Measurements from ENCODE around the gene KRTAP4-2. TPM values are rescaled to one million over a fixed set of nuclear protein-coding genes. Genes with fewer than 3 reads are reported as not detected.
"Not testable (repeated sequence)": the region's sequence is repeated elsewhere in the genome, so short reads cannot be mapped to it uniquely, and the experiment has no call there.

The KRTAP4-2 gene
- not detected for total RNA-seq

DNA sequence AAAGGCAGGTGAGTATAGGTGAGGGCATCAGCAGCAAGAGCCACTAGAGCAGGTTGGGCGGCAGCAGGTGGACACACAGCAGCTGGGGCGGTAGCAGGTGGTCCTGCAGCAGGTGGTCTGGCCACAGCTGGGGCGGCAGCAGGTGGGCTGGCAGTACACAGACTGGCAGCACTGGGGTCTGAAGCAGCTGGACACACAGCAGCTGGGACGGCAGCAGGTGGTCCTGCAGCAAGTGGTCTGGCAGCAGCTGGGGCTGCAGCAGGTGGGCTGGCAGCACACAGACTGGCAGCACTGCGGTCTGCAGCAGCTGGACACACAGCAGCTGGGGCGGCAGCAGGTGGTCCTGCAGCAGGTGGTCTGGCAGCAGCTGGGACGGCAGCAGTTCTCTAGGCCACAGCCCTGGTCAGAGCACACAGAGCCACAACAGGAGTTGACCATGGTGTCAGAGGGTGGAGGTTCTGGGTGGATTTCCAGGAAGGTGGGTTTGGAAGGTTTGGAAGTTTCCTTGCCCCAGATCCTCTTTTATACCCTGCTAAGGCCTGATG, at the start of gene KRTAP4-2:
Gene KRTAP4-2, minus strand, starts transcription at position 495 of the 545 bp plus-strand sequence. Its CDS starts 57 bp downstream, at position 438.
- DNase-seq (ENCODE audit: low spot score) = no peak

- not testable (repeated sequence) for DNase-seq (ENCODE audit: low spot score)
Measured at GRCh38 chr17:41226598-41227095, 48.6 kb upstream of the KRTAP4-2 start, which contains the start of gene KRTAP9-2. Gene KRTAP9-2 (plus strand): TSS chr17:41226648. CDS start chr17:41226655, 7 bp downstream.

DNA sequence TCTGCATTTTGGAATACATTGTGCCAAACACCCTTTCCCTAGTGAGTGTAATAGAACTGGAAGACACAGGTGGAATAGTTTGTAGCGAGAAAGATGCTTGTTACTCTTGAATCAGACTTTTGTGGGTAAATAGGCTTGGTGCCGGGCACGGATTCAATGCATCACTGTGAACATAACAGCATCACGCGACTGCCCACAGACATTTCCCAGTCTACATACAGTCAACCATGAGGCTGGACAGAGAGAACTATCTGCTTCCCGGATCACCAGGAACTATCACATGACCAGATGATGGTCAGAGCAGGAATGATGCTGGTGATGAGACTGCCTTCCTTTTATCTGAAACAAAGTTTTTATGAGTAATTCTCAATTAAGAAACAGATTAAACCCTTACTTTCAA, 48.0 kb upstream of the KRTAP4-2 start:
- no peak for DNase-seq (ENCODE audit: low spot score)

GRCh38 chr17:41223821-41224220, 45.8 kb upstream of the KRTAP4-2 start:
- DNase-seq (ENCODE audit: low spot score) = no peak

DNA sequence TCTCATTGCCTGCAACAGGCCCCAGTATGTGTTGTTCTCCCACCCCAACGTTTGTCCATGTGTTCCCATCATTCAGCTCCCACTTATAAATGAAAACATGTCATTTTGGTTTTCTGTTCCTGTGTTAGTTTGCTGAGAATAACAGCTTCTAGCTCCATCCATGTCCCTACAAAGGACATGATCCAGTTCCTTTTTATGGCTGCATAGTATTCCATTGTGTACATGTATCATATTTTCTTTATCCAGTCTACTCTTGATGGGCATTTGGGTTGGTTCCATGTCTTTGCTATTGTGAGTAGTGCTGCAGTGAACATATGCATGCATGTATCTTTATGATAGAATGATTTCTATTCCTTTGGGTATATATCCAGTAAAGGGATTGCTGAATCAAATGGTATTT, 37.7 kb upstream of the KRTAP4-2 start:
- no peak for DNase-seq (ENCODE audit: low spot score)

DNA sequence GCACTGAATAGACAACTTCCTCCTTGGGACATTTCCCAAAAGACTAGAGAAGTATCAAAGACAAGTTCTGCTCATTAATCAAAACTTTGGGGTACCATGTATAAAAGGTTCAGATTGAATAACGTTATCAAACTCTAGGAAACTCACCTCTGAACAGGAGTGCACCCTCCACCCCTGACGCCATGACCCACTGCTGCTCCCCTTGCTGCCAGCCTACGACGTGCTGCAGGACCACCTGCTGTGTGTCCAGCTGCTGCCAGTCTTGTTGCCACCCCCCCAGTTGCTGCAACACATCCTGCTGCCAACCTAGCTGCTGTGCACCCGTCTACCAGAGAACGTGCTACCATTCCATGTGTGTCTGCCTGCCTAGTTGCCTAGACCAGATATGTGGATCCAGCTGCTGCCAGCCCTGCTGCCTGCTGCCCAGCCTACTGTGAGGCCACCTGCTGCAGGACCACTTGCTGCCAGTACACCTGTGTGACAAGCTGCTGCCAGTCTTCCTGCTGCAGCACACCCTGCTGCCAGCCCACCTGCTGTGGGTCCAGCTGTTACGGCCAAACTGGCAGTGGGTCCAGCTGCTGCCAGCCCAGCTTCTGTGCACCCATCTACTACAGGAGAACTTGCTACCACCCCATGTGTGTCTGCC, 34.6 kb upstream of the KRTAP4-2 start:
- DNase-seq (ENCODE audit: low spot score) = no peak

DNA sequence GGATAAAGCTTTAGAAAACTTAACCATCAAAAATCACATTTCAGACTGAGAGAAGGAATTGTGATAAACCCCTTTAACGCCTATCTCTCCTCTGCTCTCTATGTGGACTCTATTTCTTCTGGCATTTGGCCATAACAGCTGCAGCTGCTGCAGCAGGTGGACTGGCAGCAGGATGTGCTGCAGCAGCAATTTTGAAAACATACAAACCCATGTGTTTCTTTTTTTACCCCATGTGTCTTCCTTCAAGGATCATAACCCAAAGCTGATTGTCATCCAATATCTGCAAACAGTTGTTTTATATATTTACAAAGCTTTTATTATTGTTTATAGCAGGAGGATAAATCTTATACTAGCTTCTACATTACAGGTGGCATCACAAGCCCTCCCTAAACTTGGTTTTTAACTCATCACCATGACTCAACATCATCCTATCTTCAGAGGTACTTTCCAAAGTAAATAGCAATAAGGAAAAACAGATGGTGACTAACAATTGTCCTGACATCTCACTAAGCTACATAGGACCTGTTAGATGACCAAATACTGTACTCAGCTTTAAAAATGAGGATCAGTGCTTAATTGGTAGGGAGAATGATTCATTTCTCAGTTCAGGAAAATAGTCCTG, 33.9 kb upstream of the KRTAP4-2 start:
- no peak for DNase-seq (ENCODE audit: low spot score)

DNA sequence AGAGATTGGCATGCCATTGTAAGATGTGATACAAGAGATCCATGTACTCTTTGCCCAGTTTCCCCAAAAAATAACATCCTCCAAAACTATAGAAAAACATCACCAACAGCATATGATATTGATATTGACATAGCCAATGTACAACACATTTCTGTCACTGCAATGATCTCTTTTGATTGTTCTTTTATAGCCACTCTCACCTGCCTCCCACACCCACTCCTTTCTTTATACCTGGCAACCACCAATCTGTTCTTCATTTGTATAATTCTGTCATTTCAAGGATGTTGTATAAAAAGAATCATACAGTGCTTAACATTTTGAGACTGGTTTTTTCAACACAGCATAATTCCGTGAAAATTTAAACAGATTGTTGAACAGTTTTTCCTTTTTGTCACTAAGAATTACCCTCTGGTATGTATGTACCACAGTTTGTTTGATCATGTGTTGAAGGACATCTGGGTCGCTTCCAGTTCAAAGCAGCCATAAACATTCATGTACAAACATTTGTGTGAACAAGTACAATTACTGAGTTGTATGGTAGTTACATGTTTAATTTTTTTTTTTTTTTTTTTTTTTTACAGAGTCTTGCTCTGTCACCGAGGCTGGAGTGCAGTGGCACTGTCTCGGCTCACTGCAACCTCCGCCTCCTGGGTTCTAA, 21.5 kb upstream of the KRTAP4-2 start:
- no peak for DNase-seq (ENCODE audit: low spot score)

- DNase-seq (ENCODE audit: low spot score) = no peak
Measured at GRCh38 chr17:41196068-41196467, 18.0 kb upstream of the KRTAP4-2 start.

GRCh38 chr17:41190328-41190727, 12.3 kb upstream of the KRTAP4-2 start:
- no peak for DNase-seq (ENCODE audit: low spot score)

DNA sequence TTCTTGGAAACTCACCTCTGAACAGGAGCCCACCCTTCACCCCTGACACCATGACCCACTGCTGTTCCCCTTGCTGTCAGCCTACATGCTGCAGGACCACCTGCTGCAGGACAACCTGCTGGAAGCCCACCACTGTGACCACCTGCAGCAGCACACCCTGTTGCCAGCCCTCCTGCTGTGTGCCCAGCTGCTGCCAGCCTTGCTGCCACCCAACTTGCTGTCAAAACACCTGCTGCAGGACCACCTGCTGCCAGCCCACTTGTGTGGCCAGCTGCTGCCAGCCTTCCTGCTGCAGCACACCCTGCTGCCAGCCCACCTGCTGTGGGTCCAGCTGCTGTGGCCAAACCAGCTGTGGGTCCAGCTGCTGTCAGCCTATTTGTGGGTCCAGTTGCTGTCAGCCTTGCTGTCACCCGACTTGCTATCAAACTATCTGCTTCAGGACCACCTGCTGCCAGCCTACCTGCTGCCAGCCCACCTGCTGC, 11.9 kb upstream of the KRTAP4-2 start, which contains the start of gene KRTAP9-1:
Gene KRTAP9-1, plus strand, starts transcription at position 51 of the 482 bp plus-strand sequence. Its CDS starts 0 bp downstream, at position 51.
- DNase-seq (ENCODE audit: low spot score) = not testable (repeated sequence)

DNA sequence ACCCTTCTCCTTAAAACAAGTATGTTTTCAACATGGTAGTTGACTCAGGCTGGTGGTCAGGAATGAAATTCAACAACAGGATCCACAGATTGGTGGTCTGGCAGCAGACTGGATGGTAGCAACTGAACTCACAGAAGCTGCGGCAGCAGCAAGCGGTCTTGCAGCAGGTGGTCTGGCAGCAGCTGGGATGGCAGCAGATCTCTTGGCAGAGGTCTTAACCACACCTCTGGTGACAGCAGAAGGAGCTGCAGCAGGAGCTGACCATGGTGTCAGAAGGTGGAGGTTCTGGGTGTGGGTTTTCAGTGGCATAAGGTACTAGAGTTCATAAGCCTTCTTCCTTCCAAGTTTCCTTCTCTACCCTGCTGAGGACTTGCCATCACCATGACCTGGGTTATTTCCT, 8.9 kb upstream of the KRTAP4-2 start:
- DNase-seq (ENCODE audit: low spot score) = no peak

DNA sequence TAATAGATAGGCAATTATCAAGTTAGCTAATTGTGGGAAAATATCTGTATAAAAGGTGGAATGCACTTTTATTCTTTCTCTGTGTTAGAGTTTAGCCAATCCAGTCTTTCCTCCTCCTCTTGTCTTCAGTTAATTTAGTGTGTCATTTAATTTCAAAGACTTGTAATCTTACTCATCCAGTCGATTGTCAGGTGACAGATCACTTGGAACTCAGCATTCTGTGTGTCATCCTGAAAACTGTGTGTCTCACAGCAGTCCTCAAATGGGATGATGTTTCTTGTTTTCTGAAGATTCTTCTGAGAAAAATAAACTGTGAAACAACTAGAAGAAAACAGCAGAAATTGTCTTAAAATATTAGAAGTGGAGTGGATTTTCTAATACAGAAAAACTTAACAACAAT, 7.0 kb upstream of the KRTAP4-2 start:
- DNase-seq (ENCODE audit: low spot score) = no peak

GRCh38 chr17:41184480-41184961, 6.5 kb upstream of the KRTAP4-2 start, which contains the start of gene KRTAP4-1:
Gene KRTAP4-1 (minus strand): TSS chr17:41184911. CDS start chr17:41184854, 57 bp downstream.
- no peak for DNase-seq (ENCODE audit: low spot score)

GRCh38 chr17:41178843-41179616, 1.0 kb upstream of the KRTAP4-2 start:
- DNase-seq (ENCODE audit: low spot score) = no peak

DNA sequence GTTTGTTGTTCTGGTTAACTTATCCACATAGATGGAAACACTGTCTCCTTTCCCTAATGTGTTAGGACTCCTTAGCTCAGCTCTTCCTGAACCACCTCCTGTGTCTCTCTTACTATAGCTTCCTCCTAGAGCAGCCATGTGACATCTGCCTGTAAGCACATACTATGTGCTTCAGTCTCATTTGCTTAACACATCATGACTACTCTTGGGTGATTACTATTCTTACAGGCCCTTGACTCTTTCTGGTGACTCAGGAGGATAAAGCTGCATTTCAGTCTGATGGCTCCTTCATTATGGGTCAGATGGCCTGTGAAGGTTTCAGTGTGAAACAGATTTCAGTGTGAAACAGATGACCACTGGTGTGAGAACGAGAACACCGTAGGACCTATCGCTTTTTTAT, 320 bp upstream of the KRTAP4-2 start:
- no peak for DNase-seq (ENCODE audit: low spot score)

GRCh38 chr17:41176744-41177387, 1.2 kb downstream of the KRTAP4-2 start:
- DNase-seq (ENCODE audit: low spot score) = no peak

DNA sequence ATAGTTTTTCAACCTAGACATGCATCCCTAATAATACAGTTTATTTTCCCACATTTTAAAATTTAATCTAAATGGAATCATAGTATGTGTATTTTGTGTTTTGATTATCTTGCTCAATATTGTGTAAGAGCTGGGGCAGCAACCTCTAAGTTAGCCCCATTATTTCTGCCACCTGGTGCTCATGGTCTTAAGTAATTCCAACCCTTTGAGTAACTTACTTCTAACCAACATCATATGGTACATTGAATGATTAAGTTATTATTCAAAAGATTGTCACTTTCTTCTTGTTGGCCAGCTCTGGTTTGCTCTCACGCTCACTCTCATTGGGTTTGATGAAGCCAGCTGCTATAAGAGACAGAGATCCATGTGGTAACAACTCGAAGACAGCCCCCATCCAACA, 6.1 kb downstream of the KRTAP4-2 start:
- DNase-seq (ENCODE audit: low spot score) = no peak

GRCh38 chr17:41168121-41168520, 9.9 kb downstream of the KRTAP4-2 start, which contains the start of gene KRTAP4-3:
Gene KRTAP4-3 (minus strand): TSS chr17:41168221. CDS start chr17:41168172, 49 bp downstream.
- DNase-seq (ENCODE audit: low spot score) = no peak

- no peak for DNase-seq (ENCODE audit: low spot score)
Measured at GRCh38 chr17:41167561-41167960, 10.5 kb downstream of the KRTAP4-2 start.
